OCI-LY3 (cell line): ENCODE data around the gene FDXACB1.

Experiments
- H2AFZ ChIP-seq: fragments of 200-600, 300-600 bp; shearing (Covaris generic); 2 replicates; pipeline ENCODE4 v1.6.0; 2014; ENCODE audit warnings: antibody characterized with exemption, low read depth, low read length
- H3K27ac ChIP-seq: fragments of 200-600, 300-600 bp; sonication (generic); 2 replicates; pipeline ENCODE4 v1.5.1; 2014; ENCODE audit warnings: mild to moderate bottlenecking, low read length, moderate library complexity, mixed read lengths
- H3K27me3 ChIP-seq: fragments of 200-600, 300-600 bp; sonication (generic); 2 replicates; pipeline ENCODE4 v1.6.1; 2014; ENCODE audit warnings: low read depth, low read length, mixed read lengths
- H3K36me3 ChIP-seq: fragments of 200-600, 300-600 bp; sonication (generic); replicated peaks from 2 replicates; pipeline ENCODE3; 2014; ENCODE audit warnings: low read depth, low read length, mixed read lengths
- H3K4me1 ChIP-seq: fragments of 300-600, 200-600 bp; sonication (generic); 2 replicates; pipeline ENCODE4 v1.6.1; 2014; ENCODE audit warnings: low read length, mixed read lengths
- H3K4me2 ChIP-seq: fragments of 200-600, 300-600 bp; sonication (generic); 2 replicates; pipeline ENCODE4 v1.6.1; 2014; ENCODE audit warnings: low read length, mixed read lengths
- H3K4me3 ChIP-seq: fragments of 300-600, 200-600 bp; sonication (generic); 2 replicates; pipeline ENCODE4 v1.5.1; 2014; ENCODE audit warnings: antibody characterized with exemption, mild to moderate bottlenecking, low read length, moderate library complexity
- H3K79me2 ChIP-seq: fragments of 300-600, 200-600 bp; shearing (Covaris generic); 2 replicates; pipeline ENCODE4 v1.6.1; 2014; ENCODE audit warnings: mild to moderate bottlenecking, low read length, mixed read lengths
- H3K9ac ChIP-seq: fragments of 300-600, 200-600 bp; shearing (Covaris generic); 2 replicates; pipeline ENCODE4 v1.6.0; 2014; ENCODE audit warnings: mild to moderate bottlenecking, low read length, moderate library complexity
- H3K9me3 ChIP-seq: fragments of 200-600, 300-600 bp; shearing (Covaris generic); 2 replicates; pipeline ENCODE4 v1.6.1; 2014; ENCODE audit warnings: low read length, mixed read lengths; ENCODE audit not compliant: insufficient read depth
- H4K20me1 ChIP-seq: fragments of 200-600, 300-600 bp; sonication (generic); 2 replicates; pipeline ENCODE4 v1.6.1; 2016; ENCODE audit warnings: low read length, mixed read lengths; ENCODE audit not compliant: insufficient read depth
- CTCF ChIP-seq: fragments of 200-600, 300-600 bp; sonication (generic); IDR thresholded peaks from 2 replicates; pipeline ENCODE4 v1.5.1; 2014; ENCODE audit warnings: antibody characterized with exemption, low read length, low read depth
- EZH2phosphoT487 ChIP-seq: fragments of 200-600 bp; shearing (Covaris generic); IDR thresholded peaks from 2 replicates; pipeline ENCODE4 v1.6.1; 2018; ENCODE audit warnings: antibody characterized with exemption, mixed run types, low read depth

The FDXACB1 gene

DNA sequence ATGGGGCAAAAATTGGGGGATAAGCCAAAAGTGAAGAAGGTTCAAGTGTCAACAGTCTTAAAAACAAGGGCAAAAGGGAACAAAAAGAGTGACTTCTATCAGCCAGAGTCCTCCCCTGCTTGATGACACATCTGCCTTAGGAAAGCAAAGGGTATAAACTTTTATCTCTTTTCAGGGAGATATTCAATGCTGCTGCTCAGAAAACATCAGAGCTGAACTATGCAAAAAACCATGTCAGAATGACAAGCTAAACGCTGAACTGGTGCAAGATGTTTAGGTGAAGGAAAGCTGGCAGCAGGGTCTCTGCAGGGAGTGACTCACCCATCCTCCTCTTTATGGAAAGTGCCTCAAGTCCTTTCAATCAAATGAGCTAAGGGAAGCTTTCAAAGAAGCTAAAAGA lies 32.3 kb downstream of the FDXACB1 start:
- Histone ChIP-seq H3K9me3 (no peaks in the 10 kb centered on the region), H3K79me2 (no peaks in the 10 kb centered on the region), H3K36me3 (peaks cover 21% of the 10 kb centered on the region), H3K27me3 (no peaks in the 10 kb centered on the region), H3K4me1 (peaks cover 19% of the 10 kb centered on the region), H3K4me3 (no peak overlapping the region), H3K9ac (no peak overlapping the region), H2AFZ (no peak overlapping the region), H3K27ac (no peak overlapping the region), H3K4me2 (no peak overlapping the region), H4K20me1 (no peaks in the 10 kb centered on the region)
- TF ChIP-seq EZH2phosphoT487 = no peak
- no peak for TF ChIP-seq CTCF

DNA sequence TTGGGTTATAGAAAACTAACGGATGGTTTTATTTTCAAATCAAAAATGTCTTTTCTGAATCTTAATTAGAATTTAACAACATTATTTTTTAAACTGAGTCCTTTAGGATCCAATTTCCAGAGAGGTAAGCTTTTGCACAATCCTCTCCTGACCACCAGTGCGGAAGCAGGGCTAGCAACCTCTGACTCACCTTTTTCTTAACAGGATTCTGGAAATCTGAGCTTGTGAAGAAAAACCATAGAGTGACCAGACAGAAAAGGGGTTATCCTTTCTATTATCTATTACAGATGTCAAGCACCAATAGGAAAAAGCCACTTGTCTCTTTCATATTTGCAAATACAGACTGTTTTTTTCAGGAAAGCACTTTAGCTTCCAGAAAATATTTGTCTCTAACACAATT lies 32.9 kb downstream of the FDXACB1 start:
- peaks cover 24% of the 10 kb centered on the region for H3K4me1 ChIP-seq
- H3K27ac ChIP-seq = no peak overlapping the region
- H2AFZ ChIP-seq = no peak overlapping the region
- H3K79me2 ChIP-seq = no peaks in the 10 kb centered on the region
- peaks cover 21% of the 10 kb centered on the region for H3K36me3 ChIP-seq
- no peak overlapping the region for H3K4me2 ChIP-seq
- no peak overlapping the region for H3K4me3 ChIP-seq
- no peak overlapping the region for H3K9ac ChIP-seq
- H3K27me3 ChIP-seq = no peaks in the 10 kb centered on the region
- no peaks in the 10 kb centered on the region for H4K20me1 ChIP-seq
- no peaks in the 10 kb centered on the region for H3K9me3 ChIP-seq
- TF ChIP-seq CTCF (no peak), EZH2phosphoT487 (no peak)

GRCh38 chr11:111845276-111846028 lies 33.5 kb downstream of the FDXACB1 start:
- no peaks in the 10 kb centered on the region for H3K27me3 ChIP-seq
- no peak overlapping the region for H2AFZ ChIP-seq
- no peak overlapping the region for H3K9ac ChIP-seq
- H3K4me3 ChIP-seq = no peak overlapping the region
- no peaks in the 10 kb centered on the region for H3K79me2 ChIP-seq
- no peaks in the 10 kb centered on the region for H3K9me3 ChIP-seq
- no peaks in the 10 kb centered on the region for H4K20me1 ChIP-seq
- H3K36me3 ChIP-seq = peaks cover 21% of the 10 kb centered on the region
- H3K27ac ChIP-seq = no peak overlapping the region
- no peak overlapping the region for H3K4me2 ChIP-seq
- no peak for TF ChIP-seq CTCF
- no peak for TF ChIP-seq EZH2phosphoT487
- peaks cover 28% of the 10 kb centered on the region for H3K4me1 ChIP-seq

DNA sequence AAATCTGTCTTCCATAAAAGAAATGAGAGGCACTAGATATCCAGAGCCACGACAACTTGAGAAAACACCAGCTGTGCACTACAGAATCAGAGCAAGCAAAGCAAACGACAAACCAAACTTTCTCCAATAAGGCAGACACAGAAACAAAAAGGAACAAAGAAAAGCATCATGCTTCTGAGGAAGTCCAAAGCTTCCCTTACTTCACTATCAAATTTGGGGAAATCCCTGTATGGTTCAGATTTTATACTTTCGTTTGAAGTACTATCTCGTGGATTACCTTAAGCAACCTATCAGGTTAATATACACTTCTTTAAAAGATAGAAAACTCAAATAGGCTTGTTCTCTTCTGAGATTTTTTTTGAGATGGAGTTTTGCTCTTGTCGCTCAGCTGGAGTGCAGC lies 35.3 kb downstream of the FDXACB1 start:
- H3K79me2 ChIP-seq = no peaks in the 10 kb centered on the region
- H3K27ac ChIP-seq = peak overlapping the region; percentile 61
- peaks cover 28% of the 10 kb centered on the region for H3K4me1 ChIP-seq
- H3K4me3 ChIP-seq = peak overlapping the region; percentile 20; the same call in 1 of the 2 replicates
- H3K36me3 ChIP-seq = peaks cover 23% of the 10 kb centered on the region
- H3K9me3 ChIP-seq = no peaks in the 10 kb centered on the region
- TF ChIP-seq EZH2phosphoT487 = no peak
- no peak for TF ChIP-seq CTCF
- H3K9ac ChIP-seq = peak overlapping the region; percentile 5; the same call in 1 of the 2 replicates
- no peaks in the 10 kb centered on the region for H4K20me1 ChIP-seq
- no peaks in the 10 kb centered on the region for H3K27me3 ChIP-seq
- no peak overlapping the region for H2AFZ ChIP-seq
- H3K4me2 ChIP-seq = peak overlapping the region; percentile 60
